NT2/D1 (cell line): ENCODE data around the gene N4BP3.

Experiments used
- SUZ12 ChIP-seq: IDR thresholded peaks from 2 replicates; pipeline ENCODE4 v1.6.1; 2011; ENCODE audit not compliant: insufficient read length, insufficient read depth; ENCODE audit errors: extremely low read depth
- YY1 ChIP-seq: IDR thresholded peaks from 2 replicates; pipeline ENCODE4 v1.6.1; 2011; ENCODE audit not compliant: insufficient read length, insufficient read depth
- ZNF274 ChIP-seq: IDR thresholded peaks from 2 replicates; pipeline ENCODE4 v1.6.1; 2011; ENCODE audit warnings: mild to moderate bottlenecking, low read depth, low read length

GRCh38 chr5:178123966-178124925 lies 10.9 kb downstream of the N4BP3 start:
- TF ChIP-seq ZNF274 (no peak), YY1 (no peak), SUZ12 (no peak)
